ENCODE measurements around the gene GABRR2.

GABRR2 gene

GRCh38 chr6:89270951-89271721 lies 44.0 kb downstream of the GABRR2 start:
- no peak for DNase-seq (ENCODE audit: low spot score)
- ChIA-PET POLR2A (ENCODE audit: low non-redundant PET) (no interaction called here), CTCF (no interaction called here)
- H3K27ac ChIP-seq, result no peak overlapping the region
- TF ChIP-seq CTCF (conservative IDR thresholded peaks at IDR 0.05; ENCODE audit: low read depth), result no peak

GRCh38 chr6:89269981-89270380 lies 45.1 kb downstream of the GABRR2 start:
- POLR2A ChIA-PET (ENCODE audit: low non-redundant PET), result no interaction called here
- CTCF ChIA-PET, result no interaction called here

GRCh38 chr6:89269252-89269651 lies 45.8 kb downstream of the GABRR2 start:
- H3K27ac ChIP-seq, result no peak overlapping the region
- no peak for TF ChIP-seq CTCF (conservative IDR thresholded peaks at IDR 0.05; ENCODE audit: low read depth)
- ChIA-PET CTCF (no interaction called here), POLR2A (ENCODE audit: low non-redundant PET) (no interaction called here)
- no peak for DNase-seq (ENCODE audit: low spot score)

More at GRCh38 chr6:89269981-89270380, 45.1 kb downstream of the GABRR2 start:
- TF ChIP-seq CTCF (conservative IDR thresholded peaks at IDR 0.05; ENCODE audit: low read depth), result no peak
- no peak for DNase-seq (ENCODE audit: low spot score)
- no peak overlapping the region for H3K27ac ChIP-seq

GRCh38 chr6:89268776-89269175 lies 46.3 kb downstream of the GABRR2 start:
- DNase-seq (ENCODE audit: low spot score), result no peak
- TF ChIP-seq CTCF (conservative IDR thresholded peaks at IDR 0.05; ENCODE audit: low read depth), result no peak
- POLR2A ChIA-PET (ENCODE audit: low non-redundant PET), result no interaction called here
- CTCF ChIA-PET, result no interaction called here
- H3K27ac ChIP-seq, result no peak overlapping the region

- ChIA-PET CTCF (no interaction called here), POLR2A (ENCODE audit: low non-redundant PET) (no interaction called here)
- H3K27ac ChIP-seq, result no peak overlapping the region
- no peak for TF ChIP-seq CTCF (conservative IDR thresholded peaks at IDR 0.05; ENCODE audit: low read depth)
- no peak for DNase-seq (ENCODE audit: low spot score)
Observed at GRCh38 chr6:89267918-89268317, 47.2 kb downstream of the GABRR2 start.

- H3K27ac ChIP-seq, result no peak overlapping the region
- POLR2A ChIA-PET (ENCODE audit: low non-redundant PET), result no interaction called here
- no peak for DNase-seq (ENCODE audit: low spot score)
- no peak for TF ChIP-seq CTCF (conservative IDR thresholded peaks at IDR 0.05; ENCODE audit: low read depth)
- CTCF ChIA-PET, result no interaction called here
Observed at GRCh38 chr6:89264296-89264695, 50.8 kb downstream of the GABRR2 start.

Data from RWPE1 (cell line).